Endometrium (tissue), 2 donors: ENCODE data around the gene SLCO6A1.

Experiments used
- FAIRE-seq: peaks from 2 replicates; lab custom pipeline; 2012; peaks lifted over from hg19 to GRCh38; lab: Jason Lieb, UNC
- donor health status: control.
- donor health status: control.

The SLCO6A1 gene

DNA sequence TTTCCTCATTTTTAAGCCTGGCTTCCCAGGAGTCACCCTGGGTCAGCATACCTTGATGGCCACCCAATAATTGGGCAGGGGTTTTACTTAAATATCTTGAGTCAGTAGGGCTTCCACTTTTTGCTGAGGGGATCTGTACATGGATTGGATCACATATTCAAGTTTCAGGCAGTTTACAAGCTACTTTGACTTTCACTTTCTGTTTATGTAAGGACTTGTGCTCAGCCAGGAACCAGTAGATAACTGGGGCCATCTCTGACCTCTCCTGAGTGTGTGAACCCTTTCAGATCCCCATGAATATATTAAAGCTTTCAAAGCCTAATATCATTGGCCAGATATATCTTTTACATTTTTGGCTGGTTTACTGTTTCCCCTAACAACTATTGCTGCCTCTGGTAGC is 45.1 kb downstream of the SLCO6A1 start:
- FAIRE-seq: no peak

DNA sequence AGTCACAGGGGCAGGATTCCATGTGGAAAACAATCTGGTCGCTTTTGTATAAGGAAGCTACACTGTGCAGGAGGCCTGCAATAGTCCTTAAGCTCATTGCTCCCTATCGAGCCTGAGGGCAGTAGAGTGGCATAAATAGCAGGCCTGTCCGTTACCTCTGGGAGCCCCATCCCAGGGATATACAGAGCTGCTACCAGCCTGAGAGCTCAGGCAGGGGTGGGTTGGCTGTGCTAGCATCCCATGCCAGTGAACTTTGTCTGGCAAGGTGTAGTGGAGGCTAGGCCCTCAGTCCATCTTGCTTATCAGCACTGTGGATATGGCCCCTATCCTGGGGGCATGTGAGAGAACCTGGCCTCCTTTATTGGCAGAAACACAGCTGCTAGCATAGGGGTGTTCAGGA is 47.7 kb downstream of the SLCO6A1 start:
- no peak for FAIRE-seq

DNA sequence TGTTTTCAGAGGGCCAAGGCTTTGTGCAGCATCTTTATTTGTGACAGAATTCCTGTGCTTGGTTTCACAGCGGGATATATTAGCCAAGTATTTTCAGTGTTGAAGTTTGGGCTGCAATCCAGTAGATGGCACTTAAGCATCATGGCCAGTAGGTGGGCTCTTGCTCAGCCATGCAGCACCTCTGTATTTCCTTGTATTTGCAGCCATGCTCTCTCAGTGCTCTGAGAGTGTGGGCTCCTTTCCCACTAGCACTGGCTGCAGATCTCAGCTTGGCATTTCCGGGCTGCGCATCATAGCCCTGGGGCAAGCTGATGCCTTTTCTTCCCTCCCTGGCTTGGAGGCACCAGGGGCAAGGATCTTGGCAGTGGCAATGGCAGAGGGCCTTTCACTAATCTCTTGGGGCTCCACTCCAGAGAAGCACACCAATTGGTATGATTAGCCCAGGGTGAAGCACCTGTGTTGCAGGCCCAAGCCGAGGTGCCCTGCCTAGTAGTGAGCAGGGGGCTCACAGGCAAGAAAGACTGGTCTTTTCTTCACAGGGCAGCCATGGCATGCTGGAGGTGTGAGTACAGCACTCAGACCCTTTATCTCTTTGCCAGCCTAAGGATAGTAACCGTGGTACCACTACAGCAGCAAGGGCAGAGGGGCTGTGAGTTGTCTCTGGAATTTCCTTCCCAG is 48.3 kb downstream of the SLCO6A1 start:
- FAIRE-seq: no peak

DNA sequence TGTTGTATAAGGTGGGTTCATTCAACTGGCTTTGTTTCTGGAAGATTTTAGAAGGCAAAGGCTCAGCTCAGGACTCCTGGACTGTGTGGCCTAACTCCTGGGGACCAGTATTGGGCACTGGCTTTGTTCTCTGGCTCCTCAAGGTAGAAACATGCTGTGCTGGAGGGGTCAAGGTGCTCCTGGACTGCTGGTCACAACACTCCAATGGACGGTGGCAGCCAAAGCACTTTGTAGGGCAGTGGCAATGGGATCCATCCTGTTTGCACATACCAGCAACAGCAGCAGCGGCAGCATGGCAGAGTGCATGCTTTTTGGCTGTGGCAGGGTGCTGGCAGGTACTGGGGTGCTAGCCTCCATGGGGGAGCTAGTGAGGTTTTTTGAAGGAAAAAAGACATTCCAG is 65.3 kb downstream of the SLCO6A1 start:
- FAIRE-seq: no peak

DNA sequence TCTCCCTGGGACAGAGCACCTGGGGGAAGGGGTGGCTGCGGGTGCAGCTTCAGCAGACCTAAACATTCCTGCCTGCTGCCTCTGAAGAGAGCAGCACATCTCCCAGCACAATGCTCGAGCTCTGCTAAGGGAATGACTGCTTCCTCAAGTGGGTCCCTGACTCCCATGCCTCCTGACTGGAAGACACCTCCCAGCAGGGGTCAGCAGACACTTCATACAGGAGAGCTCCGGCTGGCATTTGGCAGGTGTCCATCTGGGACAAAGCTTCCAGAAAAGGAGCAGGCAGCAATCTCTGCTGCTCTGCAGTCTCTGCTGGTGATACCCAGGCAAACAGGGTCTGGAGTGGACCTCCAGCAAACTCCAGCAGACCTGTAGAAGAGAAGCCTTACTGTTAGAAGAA is 77.2 kb downstream of the SLCO6A1 start:
- FAIRE-seq: no peak

DNA sequence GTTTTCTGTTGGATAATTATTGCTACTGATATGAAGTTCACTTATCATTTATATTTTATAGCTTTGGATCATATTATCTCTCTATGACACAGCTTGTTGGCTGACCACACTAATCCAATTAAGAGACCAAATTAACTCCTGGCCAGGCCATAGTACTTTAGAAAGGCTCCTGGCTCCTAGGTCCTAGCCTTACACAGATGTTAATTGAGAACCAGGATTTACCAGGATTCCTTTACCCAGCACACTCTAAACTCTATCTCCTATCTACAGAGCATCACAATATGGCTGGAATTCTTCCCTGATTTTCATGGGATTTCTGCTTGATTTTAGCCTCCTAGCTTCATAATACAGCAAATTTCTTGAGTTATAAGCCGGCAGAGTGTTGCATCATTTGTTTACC is 80.3 kb downstream of the SLCO6A1 start:
- no peak for FAIRE-seq

DNA sequence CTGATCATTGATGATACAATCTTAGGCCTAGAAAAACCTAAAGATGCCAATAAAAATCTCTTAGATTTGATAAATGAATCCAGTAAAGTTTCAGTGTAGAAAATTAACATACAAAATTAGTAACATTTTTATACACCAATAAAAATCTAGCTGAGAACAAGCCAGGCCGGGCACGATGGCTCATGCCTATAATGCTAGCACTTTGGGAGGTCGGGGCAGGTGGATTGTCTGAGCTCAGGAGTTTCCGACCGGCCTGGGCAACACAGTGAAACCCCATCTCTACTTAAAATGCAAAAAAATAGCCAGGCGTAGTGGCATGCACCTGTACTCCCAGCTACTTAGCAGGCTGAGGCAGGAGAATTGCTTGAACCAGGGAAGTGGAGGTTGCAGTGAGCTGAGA is 84.4 kb downstream of the SLCO6A1 start:
- FAIRE-seq: no peak

DNA sequence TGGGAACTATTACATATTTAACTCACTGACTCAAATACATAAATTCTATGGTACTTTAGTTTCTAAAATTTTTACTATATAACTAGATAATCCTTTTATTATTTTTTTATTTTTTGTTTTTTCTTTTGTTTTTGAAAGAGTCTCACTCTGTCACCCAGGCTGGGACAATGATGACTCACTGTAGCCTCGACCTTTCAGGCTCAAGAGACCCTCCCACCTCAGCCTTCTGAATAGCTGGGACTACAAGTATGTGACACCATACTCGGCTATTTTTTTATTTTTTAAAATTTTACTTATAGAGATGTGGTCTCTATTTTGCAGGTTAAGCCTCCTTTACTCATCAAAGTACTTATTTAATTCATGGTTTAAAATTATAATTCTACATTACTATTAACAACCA is 110.6 kb downstream of the SLCO6A1 start:
- FAIRE-seq: no peak

DNA sequence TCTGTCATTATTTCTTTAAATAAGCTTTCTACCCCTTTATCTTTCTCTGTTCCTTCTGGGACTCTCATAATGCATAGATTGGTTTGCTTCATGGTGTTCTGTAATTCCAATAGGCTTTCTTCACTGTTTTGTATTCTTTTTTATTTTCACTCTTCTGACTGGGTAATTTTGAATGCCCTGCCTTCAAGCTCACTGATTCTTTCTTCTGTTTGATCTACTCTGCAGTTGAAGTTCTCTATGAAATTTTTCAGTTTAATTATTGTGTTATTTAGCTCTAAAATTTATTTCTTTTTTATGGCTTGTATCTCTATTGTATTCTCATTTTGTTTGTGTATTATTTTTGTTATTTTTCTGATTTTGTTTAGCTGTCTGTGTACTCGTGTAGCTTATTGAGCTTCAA is 113.4 kb downstream of the SLCO6A1 start:
- FAIRE-seq: no peak

DNA sequence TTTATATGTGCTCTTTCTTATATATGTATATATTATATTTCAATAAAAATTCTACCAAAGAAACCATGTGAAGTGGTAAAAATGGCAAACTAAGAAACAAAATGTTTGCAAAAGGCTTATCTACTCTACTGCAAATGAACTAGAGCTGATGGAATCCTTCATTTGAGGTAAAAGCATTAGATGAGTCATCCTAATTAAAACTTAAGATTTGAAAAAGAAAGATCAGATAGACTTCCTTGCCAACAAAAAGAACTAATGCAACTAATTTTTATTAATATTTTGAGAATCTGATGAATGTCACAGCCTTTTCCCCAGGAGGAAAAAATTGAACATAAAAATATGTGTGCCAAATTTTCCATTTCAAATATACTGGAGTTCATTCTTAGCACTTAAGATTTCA is 118.6 kb downstream of the SLCO6A1 start:
- FAIRE-seq: no peak

DNA sequence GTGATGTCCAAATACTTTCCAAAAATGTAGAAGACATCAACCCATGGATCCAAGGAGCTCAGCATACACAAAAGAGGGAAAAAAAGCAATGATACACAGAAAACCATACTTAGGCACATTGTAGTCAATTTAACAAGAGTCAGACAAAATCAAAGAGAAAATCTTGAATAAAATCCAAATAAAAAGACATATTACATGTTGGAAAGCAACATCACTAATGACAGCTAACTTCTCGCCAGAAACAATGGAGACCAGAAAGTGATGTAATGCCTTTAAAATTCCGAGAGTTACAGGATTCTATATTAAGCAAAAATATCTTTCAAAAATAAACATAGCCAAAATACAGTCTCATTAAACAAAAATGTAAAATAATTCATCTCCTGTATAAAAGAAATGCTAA is 122.9 kb downstream of the SLCO6A1 start:
- FAIRE-seq: no peak

DNA sequence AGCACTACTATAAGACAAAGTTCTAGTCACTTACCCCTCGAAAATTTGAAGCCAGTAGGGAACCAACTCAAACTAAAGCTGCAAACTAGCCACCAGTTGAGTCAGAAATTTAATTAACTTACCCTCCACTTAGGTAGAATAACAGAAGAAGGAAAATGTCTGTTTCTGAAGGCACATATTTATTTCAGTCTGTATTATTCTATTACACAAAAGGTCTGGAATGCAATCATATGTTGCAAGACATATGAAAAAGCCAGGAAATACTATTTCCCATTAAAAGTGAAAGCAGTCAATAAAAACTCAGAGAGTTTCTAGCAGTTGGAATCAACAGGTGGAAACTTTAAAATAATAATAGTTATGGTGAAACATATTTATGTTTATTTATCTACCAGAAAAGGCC is 123.5 kb downstream of the SLCO6A1 start:
- FAIRE-seq: no peak

DNA sequence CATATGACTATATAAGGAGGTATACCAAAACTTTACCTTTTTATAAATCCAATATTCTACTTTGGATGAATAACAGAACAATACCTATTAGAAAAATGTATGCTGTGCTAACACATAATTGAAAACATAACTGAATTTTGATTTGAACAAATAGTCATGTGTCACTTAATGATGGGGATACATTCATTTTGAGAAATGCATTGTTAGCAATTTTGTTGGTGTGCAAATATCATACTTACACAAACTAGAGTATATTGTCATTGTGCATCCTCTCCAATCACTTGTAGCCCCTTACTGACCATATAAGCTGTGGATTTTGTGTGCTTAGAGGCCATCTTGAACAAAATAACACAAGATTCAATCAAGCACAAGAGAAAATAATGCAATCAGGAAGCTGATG is 130.4 kb downstream of the SLCO6A1 start:
- FAIRE-seq: no peak

DNA sequence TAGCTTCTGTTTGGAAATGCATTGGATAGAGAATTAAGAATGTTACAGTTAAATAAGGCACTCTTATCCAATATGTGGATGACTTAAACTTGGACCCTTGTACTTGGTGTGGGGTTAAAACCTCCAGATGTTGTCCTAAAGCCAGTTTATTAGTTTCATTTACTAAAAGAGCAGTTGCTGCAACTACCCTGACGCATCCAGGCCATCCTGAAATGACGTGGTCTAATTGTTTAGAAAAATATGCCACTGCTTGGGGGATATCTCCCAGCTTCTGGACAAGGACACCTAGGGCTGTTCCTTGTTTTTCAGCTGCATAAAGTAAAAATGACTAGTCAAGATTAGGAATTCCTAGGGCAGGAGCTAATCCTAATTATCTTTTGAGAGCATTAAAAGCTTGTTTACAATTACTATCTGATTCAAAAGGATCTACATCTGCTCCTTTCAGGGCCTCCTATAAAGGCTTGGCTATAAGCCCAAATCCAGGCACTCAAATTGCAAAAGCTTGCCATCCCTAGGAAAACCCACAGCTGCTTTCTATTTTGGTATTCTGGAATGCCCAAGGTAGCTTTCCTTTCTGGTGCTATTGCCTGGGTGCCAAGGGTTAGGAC is 157.0 kb downstream of the SLCO6A1 start:
- FAIRE-seq: no peak

DNA sequence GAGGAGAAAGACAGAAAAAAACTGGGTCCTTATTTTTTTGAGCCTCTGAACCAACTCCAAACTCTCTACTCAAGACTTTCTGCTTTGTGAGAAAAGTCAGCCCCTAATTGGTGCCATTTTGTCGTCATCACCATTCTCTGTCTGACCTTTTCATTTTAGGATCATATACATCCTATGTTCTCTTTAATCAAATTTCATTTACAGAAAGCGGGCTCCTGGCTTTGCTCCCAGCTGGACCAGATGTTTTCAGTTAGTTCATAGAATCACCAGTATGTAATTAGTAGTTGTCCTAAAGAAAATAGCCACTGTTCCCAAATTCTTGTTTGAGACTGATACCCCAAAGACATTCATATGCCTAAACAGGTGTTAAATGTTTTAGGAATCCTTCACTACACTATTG is 174.1 kb downstream of the SLCO6A1 start:
- FAIRE-seq: no peak
